Esophagus muscularis mucosa (tissue), 4 donors: ENCODE data around the gene CBFA2T2. TPM values are rescaled to one million over a fixed set of nuclear protein-coding genes. Genes with fewer than 3 reads are reported as not detected.

Experiments
- DNase-seq: peaks from one replicate; pipeline ENCODE4 v3.0.0-alpha.2; 2017; ENCODE audit errors: extremely low spot score
- H3K27ac ChIP-seq, 4 donors: fragments of 200-600 bp; sonication (generic); replicated peaks in 1 of 4; 1 replicate in 3 of 4; 2 replicates in 1 of 4; pipeline ENCODE4 v1.5.1; 2016 to 2019; ENCODE audit warnings: mild to moderate bottlenecking in 1 of 4
- H3K27me3 ChIP-seq, 4 donors: fragments of 200-600 bp; sonication (generic); one replicate each; pipeline versions ENCODE4 v1.5.1 to v1.6.0; 2016 to 2019
- H3K36me3 ChIP-seq, 4 donors: fragments of 200-600 bp; sonication (generic); one replicate each; pipeline ENCODE4 v1.5.1; 2016 to 2019
- H3K4me1 ChIP-seq, 4 donors: fragments of 200-600 bp; sonication (generic); one replicate each; pipeline ENCODE4 v1.5.1; 2016 to 2019
- H3K4me3 ChIP-seq, 4 donors: fragments of 200-600 bp; sonication (generic); 1 replicate in 2 of 4; 2 replicates in 2 of 4; pipeline ENCODE4 v1.5.1; 2016 to 2019; ENCODE audit warnings: mild to moderate bottlenecking in 4 of 4, moderate library complexity in 1 of 4
- H3K9me3 ChIP-seq, 4 donors: fragments of 200-600 bp; sonication (generic); 1 replicate in 3 of 4; 2 replicates in 1 of 4; pipeline ENCODE4 v1.5.1; 2016 to 2019
- CTCF ChIP-seq, 3 experiments: fragments of 200-600 bp in 2 of 3; fragments of 450-650 bp in 1 of 3; sonication (generic) in 2 of 3; IDR thresholded peaks; one replicate each; pipeline ENCODE4 v1.5.1; 2017 to 2019; ENCODE audit warnings: antibody characterized with exemption in 3 of 3, mild to moderate bottlenecking in 2 of 3, moderate library complexity in 1 of 3
- EP300 ChIP-seq: sonication (generic); formaldehyde crosslinking; IDR thresholded peaks from one replicate; pipeline ENCODE4 v1.6.1; 2017; ENCODE audit warnings: antibody characterized with exemption
- POLR2A ChIP-seq: fragments of 450-650 bp; IDR thresholded peaks from one replicate; pipeline ENCODE4 v1.6.1; 2017; ENCODE audit warnings: antibody characterized with exemption, moderate library complexity, mild to moderate bottlenecking, low read depth
- POLR2AphosphoS5 ChIP-seq, 2 donors: sonication (generic); formaldehyde crosslinking; IDR thresholded peaks; one replicate each; pipeline ENCODE4 v1.6.1; 2017; ENCODE audit warnings: antibody characterized with exemption in 2 of 2
- WGBS: methylation state at CpG from one replicate; pipeline ENCODE4 v1.1.5; 2018; 5-methylcytosine and 5-hydroxymethylcytosine counted together
- intact Hi-C: fragments of 100-400 bp; cut with DNase I; formaldehyde crosslinking; loops from one replicate; pipeline ENCODE4 v1.15.1; 2023
- total RNA-seq, 4 donors: library from RNA; depleted of rRNA; stranded (reverse); fragments of >200 nt; gene quantifications; one replicate each; pipeline versions ENCODE4 v1.1.0 to v1.2.1, GENCODE V29; 2016

The CBFA2T2 gene
- total RNA-seq, 4 donors from 2014 or later: 11.3 to 17.7 (median 14.6) TPM

GRCh38 chr20:33681728-33682353 is 191.9 kb downstream of the CBFA2T2 start:
- TF ChIP-seq POLR2A (no peak), POLR2AphosphoS5 (IDR thresholded peaks at IDR 0.05) (no peak), EP300 (no peak), CTCF (IDR thresholded peaks at IDR 0.05) (no peak)
- H3K9me3 ChIP-seq: no peaks in the 10 kb centered on the region
- H3K27ac ChIP-seq: no peak overlapping the region
- peaks cover 13 to 32% (median 30%) of the 10 kb centered on the region in 4 donors for H3K4me1 ChIP-seq
- no peak for DNase-seq
- no peaks in the 10 kb centered on the region for H3K36me3 ChIP-seq
- intact Hi-C loops: no loop called here
- H3K27me3 ChIP-seq: no peaks in the 10 kb centered on the region
- 88% methylated on average over 9 of the region's 9 CpGs for WGBS
- H3K4me3 ChIP-seq: no peak overlapping the region

DNA sequence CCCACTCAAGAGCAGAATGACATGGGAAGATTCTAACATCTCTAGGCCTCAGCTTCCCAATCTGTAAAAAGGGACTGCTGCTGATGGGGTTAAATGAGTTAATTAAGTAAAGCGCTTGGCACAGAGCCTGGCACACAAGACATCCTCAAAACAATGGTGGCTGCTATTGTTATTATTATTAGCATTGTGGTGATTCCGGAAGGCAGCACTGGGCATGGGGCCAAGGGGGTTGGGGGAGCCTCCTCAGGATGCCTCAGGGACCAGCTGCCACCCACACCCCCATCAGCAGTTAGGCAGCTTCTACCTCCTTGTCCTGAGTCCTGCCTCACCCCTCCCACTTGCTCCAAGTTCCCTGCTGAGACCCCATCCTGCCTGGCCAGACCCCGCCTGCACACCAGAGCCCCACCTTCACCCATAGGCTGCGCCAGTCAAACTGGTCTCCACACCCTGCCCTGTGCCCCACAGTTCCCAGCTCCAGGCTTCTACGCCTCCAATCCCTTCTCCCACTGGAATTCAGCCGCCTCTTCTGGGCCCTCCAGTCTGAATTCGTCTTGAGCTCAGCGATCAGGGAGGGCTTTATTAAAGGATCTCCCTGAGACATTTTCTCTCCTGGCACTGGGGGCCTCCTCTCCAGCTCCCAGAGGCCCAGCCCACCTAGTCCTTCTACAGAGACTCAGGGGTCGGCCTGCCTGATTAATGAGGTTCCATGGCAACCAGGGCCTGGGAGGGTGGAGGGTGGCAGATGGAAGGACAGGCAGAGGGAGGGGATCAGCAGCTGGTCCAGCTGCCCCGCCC is 194.8 kb downstream of the CBFA2T2 start:
- no peak for DNase-seq
- Histone ChIP-seq H3K4me1 (peaks cover 14 to 27% (median 23%) of the 10 kb centered on the region in 4 donors), H3K27ac (peak overlapping the region in 1 of 4 donors; percentile 56), H3K4me3 (peak overlapping the region in 1 of 4 donors; percentile 55), H3K36me3 (no peaks in the 10 kb centered on the region), H3K27me3 (no peaks in the 10 kb centered on the region), H3K9me3 (no peaks in the 10 kb centered on the region)
- 59% methylated on average over 6 of the region's 10 CpGs for WGBS
- intact Hi-C loops: loop anchor here (5.0 kb wide), 1 partner anchor 48 kb away; the partner anchor contains the start of gene ZNF341
- TF ChIP-seq POLR2A: no peak

DNA sequence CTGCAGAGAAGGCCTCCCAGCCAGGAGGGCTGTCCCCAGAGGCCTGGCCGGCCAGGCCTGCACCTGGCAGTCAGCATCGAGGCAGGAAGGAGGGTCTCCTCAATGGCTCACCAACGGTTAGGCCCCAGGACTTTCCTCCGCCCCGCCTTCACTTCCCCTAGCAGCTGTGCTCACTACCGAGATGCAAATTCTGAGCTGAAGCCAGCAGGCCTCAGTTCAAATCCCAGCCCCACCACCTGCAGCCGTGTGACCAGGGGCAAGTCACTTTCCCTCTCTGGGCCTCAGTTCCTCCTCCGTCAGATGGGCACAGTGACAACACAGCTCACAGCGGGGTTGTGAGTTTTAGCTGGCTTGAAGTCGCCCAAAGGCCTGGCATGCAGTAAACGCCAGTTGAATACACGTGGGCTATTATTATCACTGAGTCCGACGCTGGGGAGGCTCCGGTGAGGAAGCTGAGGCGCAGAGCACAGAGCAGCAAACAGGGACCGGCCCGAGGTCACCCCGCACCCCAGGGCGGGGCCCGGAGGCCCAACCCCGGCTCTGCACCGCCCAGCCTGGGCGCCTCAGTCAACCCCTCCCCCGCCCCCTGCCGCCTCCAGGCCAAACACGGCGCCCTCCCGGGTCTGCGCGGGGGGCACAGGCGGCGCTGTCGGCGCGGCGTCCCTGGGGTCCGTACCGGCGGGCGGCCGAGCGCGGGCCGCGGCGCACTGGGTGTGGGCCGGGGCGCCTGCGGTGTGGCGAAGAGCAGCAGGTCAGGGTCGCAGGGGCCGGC is 195.6 kb downstream of the CBFA2T2 start:
- peaks cover 14 to 27% (median 23%) of the 10 kb centered on the region in 4 donors for H3K4me1 ChIP-seq
- no peaks in the 10 kb centered on the region for H3K27me3 ChIP-seq
- TF ChIP-seq POLR2AphosphoS5 (IDR thresholded peaks at IDR 0.05) (no peak), EP300 (no peak), POLR2A (no peak), CTCF (IDR thresholded peaks at IDR 0.05) (no peak)
- H3K4me3 ChIP-seq: peak overlapping the region; percentile 53 to 67 (median 55)
- WGBS: no CpG with 5 or more reads among the region's 53 CpGs
- H3K27ac ChIP-seq: peak overlapping the region in 3 of 4 donors; percentile 36 to 70 (median 56)
- no peaks in the 10 kb centered on the region for H3K9me3 ChIP-seq
- H3K36me3 ChIP-seq: no peaks in the 10 kb centered on the region
- DNase-seq: no peak
- intact Hi-C loops: loop anchor here (5.0 kb wide), 1 partner anchor 47 kb away; the partner anchor contains the start of gene ZNF341

DNA sequence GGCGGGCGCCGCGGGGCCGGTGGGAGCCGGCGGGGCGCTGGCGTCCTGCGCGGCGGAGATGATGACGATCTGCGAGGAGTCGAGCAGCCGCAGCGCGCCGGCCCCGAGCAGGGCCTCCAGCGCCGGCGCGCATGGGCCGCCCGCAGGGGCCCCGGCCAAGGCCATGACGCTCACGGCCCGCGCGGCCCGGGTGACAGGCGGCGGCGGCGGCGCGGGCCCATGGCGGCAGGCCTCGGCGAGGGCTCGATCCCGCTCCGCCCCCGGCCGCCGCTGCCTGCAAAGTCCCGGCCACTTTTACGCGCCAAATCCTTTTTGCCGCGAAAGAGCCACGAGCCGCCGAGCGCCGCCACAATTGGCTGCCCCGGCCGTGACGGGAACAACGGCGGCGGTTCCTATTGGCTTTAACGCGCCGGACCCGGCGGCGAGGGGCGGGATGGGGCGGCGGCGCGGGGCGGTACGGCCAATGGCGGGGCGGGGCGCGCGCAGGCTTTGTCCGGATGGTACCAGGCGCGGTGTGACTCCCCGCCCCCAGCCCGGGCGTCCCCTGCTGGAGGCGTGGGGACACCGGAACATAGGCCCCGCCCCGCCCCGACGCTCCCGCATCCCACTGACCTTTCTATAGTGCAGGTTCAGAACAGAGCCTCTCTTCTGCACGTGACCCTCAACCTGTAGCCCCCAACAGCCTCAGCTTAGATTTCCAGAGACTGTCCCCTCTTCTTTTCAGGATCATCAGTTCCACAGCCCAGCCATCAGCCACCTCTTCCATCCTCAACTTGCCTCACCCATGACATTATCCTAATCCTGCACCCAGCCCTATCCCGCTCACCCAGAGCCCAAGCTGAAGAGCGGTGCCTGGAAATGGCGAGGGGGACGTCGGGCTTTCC is 196.4 kb downstream of the CBFA2T2 start, which contains the start of gene E2F1:
TSS of gene E2F1 (minus strand) at position 286 of the 884 bp plus-strand sequence. CDS start at position 165, 121 bp downstream.
- DNase-seq: peak; percentile 98
- Histone ChIP-seq H3K9me3 (no peaks in the 10 kb centered on the region), H3K27ac (peak within 1 kb of the TSS; percentile 45 to 73 (median 69)), H3K4me3 (peak within 1 kb of the TSS; percentile 53 to 67 (median 55)), H3K36me3 (no peaks in the 10 kb centered on the region), H3K4me1 (peaks cover 14 to 27% (median 23%) of the 10 kb centered on the region in 4 donors), H3K27me3 (no peaks in the 10 kb centered on the region)
- TF ChIP-seq POLR2AphosphoS5 (IDR thresholded peaks at IDR 0.05) (peak; percentile 20 to 62), POLR2A (no peak), EP300 (no peak), CTCF (IDR thresholded peaks at IDR 0.05) (peak; percentile 49 to 69 (median 60))
- WGBS: 20% methylated on average over 9 of the region's 101 CpGs
- intact Hi-C loops: loop anchor here (5.0 kb wide), 1 partner anchor 46 kb away; the partner anchor contains the start of gene ZNF341
